Measurements from ENCODE around the gene ZC3H11A.
"Not testable (repeated sequence)": the region's sequence is repeated elsewhere in the genome, so short reads cannot be mapped to it uniquely, and the experiment has no call there.

ZC3H11A gene
- total RNA-seq = 1.1 to 2.8 reads per million in 2 experiments

DNA sequence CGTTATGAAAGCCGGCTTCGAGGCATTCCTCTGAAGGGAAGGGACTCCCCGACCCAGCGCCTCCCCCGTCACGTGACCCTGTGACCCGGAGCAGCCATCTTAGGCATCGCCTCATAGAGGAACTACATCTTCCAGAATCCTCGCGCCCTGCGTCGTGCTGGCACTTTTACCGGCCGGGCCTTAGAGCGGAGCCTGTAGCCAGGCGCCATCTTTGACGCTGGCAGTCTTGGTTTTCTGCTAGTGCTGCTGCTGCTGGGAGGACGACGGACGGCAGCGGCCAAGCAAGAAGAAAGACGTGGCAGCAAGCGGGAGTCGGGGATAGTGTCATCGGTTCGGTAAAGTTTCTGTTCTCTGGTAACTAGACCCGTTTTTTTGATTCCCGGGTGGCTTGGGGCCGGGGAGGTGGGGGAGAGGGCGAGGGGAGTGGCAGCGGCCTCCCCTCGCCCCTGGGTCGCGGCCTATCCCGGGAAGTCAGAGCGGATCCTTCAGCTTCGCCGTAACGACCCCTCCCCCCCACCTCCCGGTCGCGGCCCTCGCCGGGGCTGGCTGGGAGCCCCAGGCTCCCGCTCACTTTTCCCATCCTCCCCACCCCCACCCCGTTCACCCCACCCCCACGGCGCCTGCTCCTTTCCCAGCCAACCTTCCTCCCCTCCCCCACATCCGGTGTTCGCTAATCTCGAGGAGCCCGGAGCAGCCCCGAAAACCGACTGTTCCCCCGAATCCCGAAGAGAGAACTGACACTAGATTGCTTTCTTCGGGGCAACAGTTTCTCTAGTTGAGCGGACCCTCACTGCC lies at the start of gene ZC3H11A, which contains the start of gene ZBED6:
TSS of gene ZC3H11A (plus strand) at position 183 of the 795 bp plus-strand sequence. CDS start 21,448 bp downstream, outside the sequence.
TSS of gene ZBED6 (plus strand) at position 183 of the 795 bp plus-strand sequence. CDS start 1,900 bp downstream, outside the sequence.
- peak; percentile 99 for DNase-seq (ENCODE audit: low read depth)

DNA sequence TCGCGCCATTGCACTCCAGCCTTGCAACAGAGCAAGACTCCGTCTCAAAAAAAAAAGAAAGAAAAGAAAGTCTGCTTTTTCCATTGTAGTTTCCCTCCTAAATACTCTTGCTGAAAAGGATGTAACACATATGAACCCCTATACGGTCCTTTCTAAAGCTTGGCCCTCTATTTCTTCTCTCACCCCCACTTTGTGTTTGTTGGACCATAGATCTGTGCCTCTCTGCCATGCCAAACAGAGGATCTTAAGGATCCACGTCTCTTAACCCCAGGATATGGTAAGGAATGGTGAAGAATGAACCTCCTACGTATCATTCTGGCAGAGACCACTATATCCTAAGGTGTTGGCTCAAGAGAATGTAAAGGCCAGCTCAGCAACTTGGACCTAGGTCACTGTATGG lies 49.1 kb upstream of the ZC3H11A start:
- no peak for DNase-seq (ENCODE audit: low read depth)

DNA sequence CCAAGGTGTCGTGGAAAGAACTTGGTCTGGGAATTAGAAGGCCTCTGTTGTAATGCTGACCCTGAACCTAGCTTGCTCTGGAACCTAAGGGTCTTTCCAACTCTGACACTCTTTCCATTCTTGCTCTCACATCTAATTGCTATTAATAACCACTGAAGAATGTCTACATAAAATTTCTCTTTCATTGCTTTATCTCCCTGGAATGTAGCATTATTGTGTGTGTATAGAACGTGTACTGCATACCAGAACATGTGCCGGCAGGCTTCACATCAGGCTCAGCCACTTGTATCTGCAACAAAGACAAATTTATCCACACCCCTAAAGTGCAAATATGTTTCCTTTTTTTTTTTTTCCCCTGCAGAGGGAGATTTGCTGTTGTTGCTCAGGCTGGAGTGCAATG lies 44.4 kb upstream of the ZC3H11A start:
- DNase-seq (ENCODE audit: low read depth) = no peak

DNA sequence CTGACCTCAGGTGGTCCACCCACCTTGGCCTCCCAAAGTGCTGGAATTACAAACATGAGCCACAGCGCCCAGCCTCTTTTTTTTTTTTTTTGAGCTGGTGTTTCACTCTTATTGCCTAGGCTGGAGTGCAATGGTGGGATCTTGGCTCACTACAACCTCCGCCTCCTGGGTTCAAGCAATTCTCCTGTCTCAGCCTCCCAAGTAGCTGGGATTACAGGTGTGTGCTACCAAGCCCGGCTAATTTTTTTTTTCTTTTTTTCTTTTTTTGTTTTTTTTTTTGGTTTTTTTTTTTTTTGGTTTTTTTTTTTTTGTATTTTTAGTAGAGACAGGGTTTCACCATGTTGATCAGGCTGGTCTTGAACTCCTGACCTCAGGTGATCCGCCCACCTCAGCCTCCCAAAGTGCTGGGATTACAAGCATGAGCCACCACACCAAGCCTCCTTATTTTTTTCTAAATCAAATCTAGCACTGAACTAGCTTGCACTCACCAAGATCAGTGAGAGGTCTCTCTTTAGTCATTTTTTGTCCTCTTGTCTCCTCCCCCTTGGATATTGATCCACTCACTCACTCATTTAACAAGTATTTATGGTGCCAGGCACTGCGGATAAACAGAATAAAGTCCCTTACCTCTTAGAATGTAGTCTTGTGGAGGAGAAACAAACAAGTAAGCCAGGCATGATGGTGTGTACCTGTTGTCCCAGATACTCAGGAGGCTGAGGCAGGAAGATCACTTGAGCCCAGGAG lies 43.6 kb upstream of the ZC3H11A start:
- DNase-seq (ENCODE audit: low read depth) = not testable (repeated sequence)

- DNase-seq (ENCODE audit: low read depth) = no peak
These were observed 41.0 kb upstream of the ZC3H11A start for GRCh38 chr1:203754455-203754864.

- DNase-seq (ENCODE audit: low read depth) = no peak
These were observed 39.4 kb upstream of the ZC3H11A start for GRCh38 chr1:203756036-203756435.

DNA sequence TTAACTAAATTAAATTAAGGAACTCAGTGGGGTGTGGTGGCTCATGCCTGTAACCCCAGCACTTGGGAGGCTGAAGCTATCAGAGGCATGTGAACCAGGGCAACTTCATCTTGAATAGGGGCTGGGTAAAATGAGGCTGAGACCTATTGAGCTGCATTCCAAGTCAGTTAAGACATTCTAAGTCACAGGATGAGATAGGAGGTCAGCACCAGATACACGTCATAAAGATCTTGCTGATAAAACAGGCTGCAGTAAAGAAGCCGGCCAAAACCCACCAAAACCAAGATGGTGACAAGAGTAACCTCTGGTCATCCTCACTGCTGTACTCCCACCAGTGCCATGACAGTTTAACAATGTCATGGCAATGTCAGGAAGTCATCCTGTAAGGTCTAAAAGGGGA lies 36.7 kb upstream of the ZC3H11A start:
- not testable (repeated sequence) for DNase-seq (ENCODE audit: low read depth)

- DNase-seq (ENCODE audit: low read depth) = no peak
These were observed 34.9 kb upstream of the ZC3H11A start for GRCh38 chr1:203760506-203760905.

- DNase-seq (ENCODE audit: low read depth) = not testable (repeated sequence)
These were observed 33.5 kb upstream of the ZC3H11A start for GRCh38 chr1:203761958-203762357.

GRCh38 chr1:203763505-203763904 lies 31.9 kb upstream of the ZC3H11A start:
- no peak for DNase-seq (ENCODE audit: low read depth)

GRCh38 chr1:203764105-203765028 lies 31.1 kb upstream of the ZC3H11A start:
- no peak for DNase-seq (ENCODE audit: low read depth)

- peak; percentile 68 for DNase-seq (ENCODE audit: low read depth)
These were observed 30.2 kb upstream of the ZC3H11A start, which contains the start of gene LAX1 for GRCh38 chr1:203765029-203765837. TSS of gene LAX1 (plus strand) at chr1:203765183. CDS start at chr1:203765566, 383 bp downstream.

DNA sequence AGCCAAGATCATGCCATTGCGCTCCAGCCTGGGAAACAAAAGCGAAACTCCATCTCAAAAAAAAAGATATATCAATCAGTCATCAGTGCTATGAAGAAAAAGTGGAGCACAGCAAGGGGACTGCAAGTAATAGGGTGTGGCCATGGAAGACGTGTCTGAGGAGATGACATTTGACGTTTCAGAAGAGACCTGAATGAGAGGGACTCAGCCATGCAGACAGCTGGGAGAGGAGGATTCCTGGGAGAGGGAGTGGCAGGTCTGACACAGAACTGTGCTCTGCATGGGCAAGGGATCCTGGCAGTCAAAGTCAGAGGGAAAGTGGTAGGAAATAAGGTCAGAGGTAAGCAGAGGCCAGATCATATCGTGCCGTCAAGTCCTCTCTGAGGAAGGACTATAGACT lies 27.2 kb upstream of the ZC3H11A start:
- no peak for DNase-seq (ENCODE audit: low read depth)

DNA sequence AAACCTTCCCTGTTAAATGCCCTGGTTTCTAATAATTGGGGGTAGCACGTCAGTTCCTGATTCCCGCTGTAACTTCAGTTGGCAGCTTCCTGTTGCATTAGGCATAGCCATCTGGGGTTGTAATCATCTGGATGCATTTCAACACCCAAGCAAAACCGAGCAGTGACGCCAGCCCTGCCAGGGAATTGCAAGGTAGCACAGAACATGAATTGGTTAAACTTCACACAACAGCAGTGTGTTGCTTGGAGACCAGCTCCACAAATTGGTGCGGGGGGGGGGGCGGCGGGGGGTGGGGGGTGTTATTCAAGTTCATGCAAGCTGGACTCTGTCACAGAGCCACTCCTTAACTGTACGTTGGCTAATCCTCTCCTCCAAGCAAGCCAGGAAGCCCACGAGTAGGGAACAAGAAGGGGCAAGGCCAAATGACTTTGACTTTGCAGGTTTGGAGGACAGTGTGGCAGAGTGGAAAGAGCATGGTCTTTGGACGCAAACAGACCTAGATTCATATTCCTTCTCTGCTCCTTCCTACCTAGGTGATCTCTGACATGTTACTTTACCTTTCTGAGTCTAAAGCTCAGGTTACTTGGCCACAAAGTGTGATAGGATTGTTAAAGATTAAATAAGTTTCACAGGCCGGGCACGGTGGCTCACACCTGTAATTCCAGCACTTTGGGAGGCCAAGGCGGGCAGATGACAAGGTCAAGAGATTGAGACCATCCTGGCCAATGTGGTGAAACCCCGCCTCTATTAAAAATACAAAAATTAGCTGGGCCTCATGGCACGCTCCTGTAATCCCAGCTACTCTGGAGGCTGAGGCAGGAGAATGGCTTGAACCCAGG lies 25.7 kb upstream of the ZC3H11A start:
- no peak for DNase-seq (ENCODE audit: low read depth)

GRCh38 chr1:203771901-203772301 lies 23.5 kb upstream of the ZC3H11A start:
- no peak for DNase-seq (ENCODE audit: low read depth)

DNA sequence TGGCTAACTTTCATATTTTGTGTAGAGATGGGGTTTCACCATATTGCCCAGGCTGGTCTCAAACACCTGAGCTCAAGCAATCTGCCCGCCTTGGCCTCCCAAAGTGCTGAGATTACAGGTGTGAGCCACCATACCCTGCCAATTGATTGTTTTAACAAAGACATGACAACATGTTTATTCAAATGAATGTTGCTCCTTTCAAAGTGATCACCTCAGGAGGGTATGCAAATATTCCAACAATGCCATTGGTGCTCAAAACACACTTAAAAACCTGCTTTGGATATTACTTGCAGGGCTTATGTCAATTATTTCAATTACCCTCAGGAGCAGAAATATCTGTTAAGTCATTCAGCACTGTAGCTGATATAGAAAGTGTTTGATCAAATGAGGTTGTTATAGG lies 22.6 kb upstream of the ZC3H11A start:
- DNase-seq (ENCODE audit: low read depth) = no peak

DNA sequence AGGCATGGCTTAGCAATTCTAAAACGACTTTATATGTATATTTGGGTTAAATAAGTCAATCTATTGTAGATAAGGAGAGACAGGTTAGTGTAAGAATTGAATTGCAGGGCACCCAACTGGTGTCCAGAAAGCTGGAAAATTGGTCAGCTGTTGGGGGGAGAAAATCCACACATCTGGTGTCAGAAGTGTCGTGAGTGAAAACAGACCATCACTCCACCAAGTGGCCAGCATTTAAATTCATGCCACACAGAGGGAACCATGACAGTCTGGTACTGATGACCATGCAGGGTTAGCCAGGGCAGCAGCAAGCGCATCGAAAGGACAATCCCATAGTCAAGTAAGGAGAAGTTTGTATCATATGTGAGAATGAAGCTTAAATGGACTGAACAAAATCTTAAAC lies 18.8 kb upstream of the ZC3H11A start:
- no peak for DNase-seq (ENCODE audit: low read depth)

DNA sequence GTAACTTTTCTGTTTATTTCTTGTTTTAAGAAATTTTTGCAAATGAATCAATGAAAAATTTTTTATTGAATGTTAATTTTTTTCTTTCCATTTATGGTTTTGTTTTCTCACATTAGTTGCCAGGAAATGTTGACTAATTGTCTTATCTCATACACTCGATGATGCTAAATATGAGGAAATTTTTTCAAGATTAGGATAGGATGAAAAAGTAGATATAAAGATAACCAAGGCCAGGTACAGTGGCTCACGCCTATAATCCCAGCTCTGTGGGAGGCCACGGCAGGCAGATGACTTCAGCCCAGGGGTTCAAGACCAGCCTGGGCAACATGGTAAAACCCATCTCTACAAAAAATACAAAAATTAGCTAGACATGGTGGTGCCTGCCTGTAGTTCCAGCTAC lies 17.8 kb upstream of the ZC3H11A start:
- DNase-seq (ENCODE audit: low read depth) = no peak

- no peak for DNase-seq (ENCODE audit: low read depth)
These were observed 17.3 kb upstream of the ZC3H11A start for GRCh38 chr1:203778146-203778545.

DNA sequence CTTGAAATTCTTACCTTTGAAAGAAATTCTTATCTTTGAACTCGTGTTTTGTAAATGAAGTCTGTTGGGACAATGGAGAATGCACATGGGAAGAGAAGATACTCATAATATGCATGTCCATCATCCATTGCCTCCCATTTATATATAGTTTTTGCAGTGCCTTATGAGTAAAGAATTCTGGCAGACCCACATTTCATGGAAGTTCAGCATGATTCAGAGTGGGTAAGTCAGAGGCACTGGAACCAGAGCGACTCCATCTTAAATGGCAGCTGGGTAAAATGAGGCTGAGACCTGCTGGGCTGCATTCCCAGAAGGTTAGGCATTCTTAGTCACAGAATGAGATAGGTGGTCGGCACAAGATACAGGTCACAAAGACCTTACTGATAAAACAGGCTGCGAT lies 16.6 kb upstream of the ZC3H11A start:
- no peak for DNase-seq (ENCODE audit: low read depth)
